Measurements from ENCODE around the gene MFN2. TPM values are rescaled to one million over a fixed set of nuclear protein-coding genes. Genes with fewer than 3 reads are reported as not detected.
"Not testable (repeated sequence)": the region's sequence is repeated elsewhere in the genome, so short reads cannot be mapped to it uniquely, and the experiment has no call there.

MFN2 gene
- total RNA-seq, 1 experiment from 2014 or later = 72.6 TPM

DNA sequence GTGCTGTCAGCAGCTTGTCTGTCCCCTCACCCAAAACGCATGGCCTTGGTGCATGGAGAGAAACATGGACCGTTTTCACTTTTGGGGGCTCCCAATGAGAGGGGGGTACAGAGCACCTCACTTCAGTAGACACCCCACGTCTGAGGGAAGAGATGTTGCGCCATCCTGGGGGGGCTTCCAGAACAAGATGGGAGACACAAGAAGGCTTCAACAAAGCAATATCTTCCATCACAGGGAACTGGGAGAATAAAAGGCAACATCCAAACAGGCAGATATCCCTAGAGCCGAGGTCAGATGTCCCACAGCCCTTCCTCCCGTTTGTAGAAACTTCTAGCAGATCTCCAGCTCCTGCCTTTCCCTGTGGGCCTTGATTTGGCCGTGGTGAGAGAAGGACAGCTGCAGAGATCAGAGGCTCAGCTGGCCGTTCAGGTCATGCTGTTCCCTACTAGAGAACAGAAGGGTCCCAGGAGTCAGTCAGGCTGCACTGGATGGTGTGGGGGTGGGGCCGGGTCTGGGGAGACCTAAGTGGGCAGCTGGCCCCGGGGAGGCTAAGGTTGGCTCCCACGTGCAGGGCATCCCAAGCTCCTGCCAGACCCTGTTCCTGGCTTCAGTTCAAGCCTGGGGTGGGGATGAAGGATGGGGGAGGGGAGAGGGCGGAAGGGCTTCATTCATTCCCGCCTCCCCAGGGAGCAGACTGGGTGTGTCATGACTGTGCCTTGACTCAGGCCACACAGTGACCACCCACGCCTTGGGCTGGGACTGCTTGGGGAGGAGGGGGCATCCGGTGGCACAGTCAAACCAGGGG, 41.3 kb upstream of the MFN2 start:
- Histone ChIP-seq H3K4me3 (no peak overlapping the region), H4K20me1 (ENCODE audit: insufficient read depth) (no peaks in the 10 kb centered on the region), H3F3A (ENCODE audit: insufficient read depth, low read depth) (no peaks in the 10 kb centered on the region), H3K9me2 (ENCODE audit: insufficient read depth) (no peaks in the 10 kb centered on the region), H3K36me3 (ENCODE audit: low read depth) (no peaks in the 10 kb centered on the region), H2AFZ (no peak overlapping the region), H3K4me1 (replicated peaks; ENCODE audit: insufficient read depth) (0 out of 2 replicates have a peak, but pooled peaks cover 3% of the 10 kb centered on the region), H3K4me2 (no peak overlapping the region), H3K27me3 (ENCODE audit: insufficient read depth, low read depth) (no peaks in the 10 kb centered on the region), H3K79me2 (ENCODE audit: low read depth) (no peaks in the 10 kb centered on the region), H3K27ac (no peak overlapping the region), H3K9me3 (ENCODE audit: insufficient read depth, low read depth) (no peaks in the 10 kb centered on the region)
- POLR2A ChIA-PET (ENCODE audit: unreplicated experiment) = interaction anchor here (0.6 kb wide), 1 partner anchor 512 kb away, joined by 5 read pairs; no protein-coding TSS in a partner anchor
- CTCF ChIA-PET = no interaction called here
- DNase-seq = no peak
- no peak for TF ChIP-seq EZH2 (IDR thresholded peaks at IDR 0.05; ENCODE audit: low read depth)
- no peak for TF ChIP-seq CTCF (conservative IDR thresholded peaks at IDR 0.05)
- BruUV-seq (replicated peaks) = no TSS peak
- intact Hi-C loops (cut with micrococcal nuclease; ENCODE audit: unreplicated experiment) = no loop called here

GRCh38 chr1:11939794-11940193, 40.5 kb upstream of the MFN2 start:
- H2AFZ ChIP-seq; BruUV-seq (replicated peaks); H3K9me3 ChIP-seq (ENCODE audit: insufficient read depth, low read depth); DNase-seq; H3K36me3 ChIP-seq (ENCODE audit: low read depth); H3K4me2 ChIP-seq; CTCF ChIA-PET; H3K4me3 ChIP-seq; H3K27ac ChIP-seq; POLR2A ChIA-PET (ENCODE audit: unreplicated experiment); H3K79me2 ChIP-seq (ENCODE audit: low read depth); intact Hi-C loops (cut with micrococcal nuclease; ENCODE audit: unreplicated experiment); H3K27me3 ChIP-seq (ENCODE audit: insufficient read depth, low read depth); H3K4me1 ChIP-seq (replicated peaks; ENCODE audit: insufficient read depth); H3F3A ChIP-seq (ENCODE audit: insufficient read depth, low read depth); H4K20me1 ChIP-seq (ENCODE audit: insufficient read depth); H3K9me2 ChIP-seq (ENCODE audit: insufficient read depth): not testable (repeated sequence)

- DNase-seq = no peak
- H2AFZ ChIP-seq = no peak overlapping the region
- no peaks in the 10 kb centered on the region for H4K20me1 ChIP-seq (ENCODE audit: insufficient read depth)
- no peaks in the 10 kb centered on the region for H3K9me3 ChIP-seq (ENCODE audit: insufficient read depth, low read depth)
- H3K4me1 ChIP-seq (replicated peaks; ENCODE audit: insufficient read depth) = no peaks in the 10 kb centered on the region
- H3K4me2 ChIP-seq = no peak overlapping the region
- no peaks in the 10 kb centered on the region for H3K79me2 ChIP-seq (ENCODE audit: low read depth)
- POLR2A ChIA-PET (ENCODE audit: unreplicated experiment) = no interaction called here
- H3K36me3 ChIP-seq (ENCODE audit: low read depth) = no peaks in the 10 kb centered on the region
- no peak for TF ChIP-seq EZH2 (IDR thresholded peaks at IDR 0.05; ENCODE audit: low read depth)
- no peak for TF ChIP-seq CTCF (conservative IDR thresholded peaks at IDR 0.05)
- CTCF ChIA-PET = no interaction called here
- H3K27me3 ChIP-seq (ENCODE audit: insufficient read depth, low read depth) = no peaks in the 10 kb centered on the region
- no peak overlapping the region for H3K27ac ChIP-seq
- intact Hi-C loops (cut with micrococcal nuclease; ENCODE audit: unreplicated experiment) = no loop called here
- no peak overlapping the region for H3K4me3 ChIP-seq
- H3F3A ChIP-seq (ENCODE audit: insufficient read depth, low read depth) = no peaks in the 10 kb centered on the region
- no peaks in the 10 kb centered on the region for H3K9me2 ChIP-seq (ENCODE audit: insufficient read depth)
- BruUV-seq (replicated peaks) = no TSS peak
These were observed 39.9 kb upstream of the MFN2 start for GRCh38 chr1:11940260-11940921.
